Uterus (tissue), 4 donors: Measurements from ENCODE around the gene BCL11B. TPM values are rescaled to one million over a fixed set of nuclear protein-coding genes. Genes with fewer than 3 reads are reported as not detected.

Experiments
- DNase-seq, 2 donors: peaks; one replicate each; pipeline ENCODE4 v3.0.0-alpha.2; 2019 to 2020
- H3K27ac ChIP-seq, 2 donors: fragments of 200-600 bp; sonication (generic); 1 replicate in 1 of 2; 2 replicates in 1 of 2; pipeline ENCODE4 v1.5.1; 2016 to 2018
- H3K27me3 ChIP-seq, 2 donors: fragments of 200-600 bp; sonication (generic); one replicate each; pipeline ENCODE4 v1.5.1; 2018 to 2019; ENCODE audit warnings: control low read depth in 1 of 2
- H3K36me3 ChIP-seq, 2 donors: fragments of 200-600 bp; sonication (generic); one replicate each; pipeline ENCODE4 v1.5.1; 2019; ENCODE audit warnings: control low read depth in 1 of 2
- H3K4me1 ChIP-seq, 2 donors: fragments of 200-600 bp; sonication (generic); one replicate each; pipeline ENCODE4 v1.5.1; 2018 to 2019; ENCODE audit warnings: control low read depth in 1 of 2
- H3K4me3 ChIP-seq, 2 donors: fragments of 200-600 bp; sonication (generic); 1 replicate in 1 of 2; 2 replicates in 1 of 2; pipeline ENCODE4 v1.5.1; 2018 to 2019; ENCODE audit warnings: mild to moderate bottlenecking in 1 of 2
- H3K9me3 ChIP-seq, 2 donors: fragments of 200-600 bp; sonication (generic); one replicate each; pipeline ENCODE4 v1.5.1; 2019; ENCODE audit warnings: control low read depth in 1 of 2
- POLR2A ChIP-seq, 2 donors: fragments of 450-650 bp; IDR thresholded peaks; one replicate each; pipeline ENCODE4 v1.6.1; 2016; ENCODE audit warnings: antibody characterized with exemption in 2 of 2, mild to moderate bottlenecking in 1 of 2, moderate library complexity in 1 of 2
- intact Hi-C: fragments of 100-400 bp; cut with DNase I; formaldehyde crosslinking; loops from one replicate; pipeline ENCODE4 v1.15.1; 2023; ENCODE audit warnings: low total_unique reads
- total RNA-seq, 4 donors: library from RNA; depleted of rRNA in 3 of 4; stranded (reverse); fragments of >200 nt in 3 of 4; gene quantifications; one replicate each; pipeline versions ENCODE4 v1.1.0 to v1.2.4, GENCODE V29; 2014 to 2023
- TF ChIP-seq, protein P1 (sequence below), 4 experiments: fragments of 200-600 bp in 2 of 4; fragments of 450-650 bp in 2 of 4; sonication (generic) in 2 of 4; IDR thresholded peaks; one replicate each; pipeline ENCODE4 v1.5.1; 2016 to 2019; ENCODE audit warnings: antibody characterized with exemption in 4 of 4, mild to moderate bottlenecking in 2 of 4, moderate library complexity in 1 of 4
- donor health status: DM: yes; HTN: yes; CAD: no.

BCL11B gene
- total RNA-seq, 4 donors from 2014 or later: 0.29 to 0.55 (median 0.46) TPM; not detected in 1

DNA sequence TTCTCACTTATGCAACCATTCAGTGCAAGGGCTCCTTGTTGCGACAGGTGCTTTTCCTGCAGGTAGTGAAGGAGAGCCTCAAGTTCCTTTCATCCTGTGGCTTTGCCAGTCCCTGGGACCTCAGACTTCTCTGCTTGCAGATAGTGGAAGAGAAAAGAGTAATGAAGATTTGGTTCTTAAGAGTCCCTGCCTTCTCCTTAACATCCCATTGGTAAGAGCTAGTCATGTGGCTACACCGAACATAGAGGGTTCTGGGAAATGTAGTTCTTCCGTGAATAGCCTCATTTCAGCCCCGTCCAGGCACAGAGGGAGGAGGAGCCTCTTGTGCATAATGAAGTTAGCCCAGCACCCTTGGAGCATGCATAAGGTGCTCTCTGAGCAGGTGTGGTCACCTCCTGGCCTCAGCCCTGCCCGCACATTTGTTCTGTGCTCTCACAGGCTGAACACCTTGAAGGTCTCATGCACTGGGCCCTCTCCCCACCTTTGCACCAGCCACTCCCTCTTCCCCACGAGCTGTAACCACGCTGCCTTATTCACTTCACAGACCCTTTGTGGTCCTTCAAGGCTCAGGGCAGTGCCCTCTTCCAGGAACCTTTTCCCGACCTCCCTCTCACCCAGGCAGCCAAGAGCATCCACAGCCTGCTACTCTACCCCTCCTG, 134.0 kb downstream of the BCL11B start:
- Histone ChIP-seq H3K36me3 (no peaks in the 10 kb centered on the region), H3K4me1 (no peaks in the 10 kb centered on the region), H3K27me3 (no peaks in the 10 kb centered on the region), H3K9me3 (no peaks in the 10 kb centered on the region), H3K27ac (no peak overlapping the region), H3K4me3 (no peak overlapping the region)
- intact Hi-C loops: no loop called here
- DNase-seq: no peak
- TF ChIP-seq, protein P1, sequence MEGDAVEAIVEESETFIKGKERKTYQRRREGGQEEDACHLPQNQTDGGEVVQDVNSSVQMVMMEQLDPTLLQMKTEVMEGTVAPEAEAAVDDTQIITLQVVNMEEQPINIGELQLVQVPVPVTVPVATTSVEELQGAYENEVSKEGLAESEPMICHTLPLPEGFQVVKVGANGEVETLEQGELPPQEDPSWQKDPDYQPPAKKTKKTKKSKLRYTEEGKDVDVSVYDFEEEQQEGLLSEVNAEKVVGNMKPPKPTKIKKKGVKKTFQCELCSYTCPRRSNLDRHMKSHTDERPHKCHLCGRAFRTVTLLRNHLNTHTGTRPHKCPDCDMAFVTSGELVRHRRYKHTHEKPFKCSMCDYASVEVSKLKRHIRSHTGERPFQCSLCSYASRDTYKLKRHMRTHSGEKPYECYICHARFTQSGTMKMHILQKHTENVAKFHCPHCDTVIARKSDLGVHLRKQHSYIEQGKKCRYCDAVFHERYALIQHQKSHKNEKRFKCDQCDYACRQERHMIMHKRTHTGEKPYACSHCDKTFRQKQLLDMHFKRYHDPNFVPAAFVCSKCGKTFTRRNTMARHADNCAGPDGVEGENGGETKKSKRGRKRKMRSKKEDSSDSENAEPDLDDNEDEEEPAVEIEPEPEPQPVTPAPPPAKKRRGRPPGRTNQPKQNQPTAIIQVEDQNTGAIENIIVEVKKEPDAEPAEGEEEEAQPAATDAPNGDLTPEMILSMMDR (IDR thresholded peaks at IDR 0.05): no peak
- no peak for TF ChIP-seq POLR2A (IDR thresholded peaks at IDR 0.05)

DNA sequence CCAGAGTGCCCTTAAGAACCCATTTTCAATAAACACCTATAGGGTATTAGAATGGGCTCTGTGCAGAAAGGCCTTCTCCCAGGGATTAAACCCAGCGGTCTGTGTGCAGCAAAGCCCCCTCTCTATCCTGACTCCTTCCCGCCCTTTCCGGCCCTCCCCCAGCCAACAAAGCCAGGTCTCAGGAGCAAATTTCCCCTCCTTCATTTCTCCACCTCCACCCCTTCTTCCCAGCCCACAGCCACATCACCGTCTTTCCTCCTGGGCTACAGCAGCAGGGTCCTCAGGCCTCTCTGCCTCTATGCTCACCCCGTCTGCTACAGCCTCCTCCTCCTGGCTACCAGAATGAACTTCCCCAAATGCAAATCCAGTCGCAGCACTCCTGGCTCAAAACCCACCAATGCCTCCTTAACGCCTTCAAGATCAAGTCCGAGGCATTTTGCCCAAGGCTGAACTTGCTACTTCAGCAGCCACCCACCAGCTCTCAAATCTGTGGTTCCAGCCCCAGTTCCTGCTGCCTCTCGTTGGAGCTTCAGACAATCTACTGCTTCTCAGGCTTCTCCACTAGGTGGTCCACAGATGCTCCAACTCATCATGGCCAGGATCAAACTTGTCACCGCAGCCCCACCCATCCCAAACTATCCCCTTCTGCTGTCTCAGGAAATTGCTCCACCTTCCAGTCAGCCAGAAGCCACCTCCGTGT, 134.8 kb downstream of the BCL11B start:
- H3K27ac ChIP-seq: no peak overlapping the region
- H3K9me3 ChIP-seq: no peaks in the 10 kb centered on the region
- DNase-seq: no peak
- no peaks in the 10 kb centered on the region for H3K4me1 ChIP-seq
- intact Hi-C loops: no loop called here
- no peaks in the 10 kb centered on the region for H3K27me3 ChIP-seq
- H3K36me3 ChIP-seq: no peaks in the 10 kb centered on the region
- TF ChIP-seq, protein P1 (IDR thresholded peaks at IDR 0.05): no peak
- no peak for TF ChIP-seq POLR2A (IDR thresholded peaks at IDR 0.05)
- H3K4me3 ChIP-seq: no peak overlapping the region

DNA sequence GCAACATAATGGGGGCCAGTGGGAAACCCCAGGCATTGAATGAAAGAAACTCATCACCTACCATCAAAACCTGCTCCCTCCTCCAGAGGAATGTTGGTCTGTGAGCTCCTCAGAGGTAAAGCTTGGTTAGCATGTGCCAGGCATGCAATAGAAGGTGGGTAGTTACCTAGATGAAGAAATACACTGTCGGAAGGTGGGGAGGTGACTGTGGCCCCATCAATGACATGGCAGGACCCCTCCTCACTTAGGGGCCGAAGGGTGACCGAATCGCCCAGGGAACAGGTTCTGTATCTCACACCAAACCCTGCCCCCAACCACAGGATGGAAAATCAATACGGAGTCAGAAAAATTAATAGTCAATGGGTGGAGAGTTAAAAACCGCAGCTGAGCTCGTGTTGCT, 135.6 kb downstream of the BCL11B start:
- H3K27ac ChIP-seq: no peak overlapping the region
- no peak for DNase-seq
- H3K27me3 ChIP-seq: no peaks in the 10 kb centered on the region
- no peak for TF ChIP-seq POLR2A (IDR thresholded peaks at IDR 0.05)
- TF ChIP-seq, protein P1 (IDR thresholded peaks at IDR 0.05): no peak
- intact Hi-C loops: no loop called here
- no peaks in the 10 kb centered on the region for H3K9me3 ChIP-seq
- H3K36me3 ChIP-seq: no peaks in the 10 kb centered on the region
- no peaks in the 10 kb centered on the region for H3K4me1 ChIP-seq
- H3K4me3 ChIP-seq: no peak overlapping the region

DNA sequence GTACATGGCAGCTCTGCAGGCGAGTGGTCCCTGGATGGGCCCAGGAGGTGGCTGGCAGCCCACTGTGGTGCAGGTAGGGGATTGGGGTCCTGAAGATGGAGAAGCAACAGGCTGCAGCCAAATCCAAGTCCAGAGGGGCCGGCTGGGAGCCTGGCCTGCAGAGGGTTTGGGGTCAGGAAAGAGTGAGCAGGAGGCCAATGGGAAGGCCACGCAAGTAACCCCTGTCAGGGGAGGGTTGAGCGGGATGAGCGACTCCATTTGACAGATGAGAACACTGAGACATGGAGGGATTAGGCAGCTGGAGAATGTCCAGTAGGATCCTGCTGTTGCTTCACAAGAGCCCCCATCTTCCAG, 136.0 kb downstream of the BCL11B start:
- no peak overlapping the region for H3K4me3 ChIP-seq
- H3K9me3 ChIP-seq: no peaks in the 10 kb centered on the region
- no peaks in the 10 kb centered on the region for H3K36me3 ChIP-seq
- DNase-seq: no peak
- no peaks in the 10 kb centered on the region for H3K27me3 ChIP-seq
- no peaks in the 10 kb centered on the region for H3K4me1 ChIP-seq
- H3K27ac ChIP-seq: no peak overlapping the region
- TF ChIP-seq POLR2A (IDR thresholded peaks at IDR 0.05): no peak
- TF ChIP-seq, protein P1 (IDR thresholded peaks at IDR 0.05): no peak
- intact Hi-C loops: no loop called here

DNA sequence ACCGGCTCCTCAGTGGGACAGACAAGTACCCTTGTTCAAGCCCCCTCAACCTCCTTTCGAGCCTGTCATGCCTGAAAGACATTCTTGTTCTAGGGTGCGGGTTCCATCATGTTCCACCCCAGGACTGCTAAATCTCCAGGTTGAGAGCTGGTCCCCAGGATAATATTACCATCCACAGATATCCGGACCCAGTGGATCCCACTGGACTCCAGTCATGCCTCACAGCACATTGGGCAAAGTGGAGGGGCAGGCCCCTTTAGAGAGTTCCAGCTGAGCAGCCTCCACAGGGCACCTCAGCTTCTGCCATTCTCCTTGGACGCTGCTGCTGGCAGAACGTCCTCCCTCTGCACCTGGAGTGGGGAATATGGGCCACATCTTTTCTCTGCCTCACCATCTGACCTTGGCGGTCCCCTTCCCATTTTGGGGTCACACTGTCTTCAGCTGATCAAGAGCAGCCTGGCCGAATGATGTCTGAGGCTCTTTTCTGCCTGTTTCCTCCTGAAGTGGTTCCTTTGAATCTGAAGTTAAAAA, 137.4 kb downstream of the BCL11B start:
- Histone ChIP-seq H3K4me1 (no peaks in the 10 kb centered on the region), H3K4me3 (no peak overlapping the region), H3K9me3 (no peaks in the 10 kb centered on the region), H3K27me3 (no peaks in the 10 kb centered on the region), H3K36me3 (no peaks in the 10 kb centered on the region), H3K27ac (no peak overlapping the region)
- DNase-seq: no peak
- TF ChIP-seq POLR2A (IDR thresholded peaks at IDR 0.05): no peak
- TF ChIP-seq, protein P1 (IDR thresholded peaks at IDR 0.05): no peak
- intact Hi-C loops: no loop called here
